Medulla oblongata (tissue), 1 donor: Measurements from ENCODE around the gene ZNF419.

Experiments
- DNase-seq: peaks from one replicate; pipeline ENCODE4 v3.0.0-alpha.2; 2015; ENCODE audit errors: extremely low spot score

ZNF419 gene

GRCh38 chr19:57527136-57527881 lies 39.8 kb downstream of the ZNF419 start, which contains the start of gene ZNF549:
TSS of gene ZNF549 (plus strand) at chr19:57527356. CDS start at chr19:57527574, 218 bp downstream.
- peak; percentile 86 for DNase-seq

- DNase-seq = no peak
Measured at GRCh38 chr19:57537953-57538547, 50.5 kb downstream of the ZNF419 start.
